Stimulated activated CD4-positive, alpha-beta T cell treated with anti-CD3 and anti-CD28 coated beads, TNF-alpha, amount 100 ng/mL, for 4 hours (primary cell): ENCODE measurements around the gene TPTE.
"Not testable (repeated sequence)": the region's sequence is repeated elsewhere in the genome, so short reads cannot be mapped to it uniquely, and the experiment has no call there.

ENCODE experiments used
- DNase-seq, 3 experiments: peaks; one replicate each; pipeline ENCODE4 v3.0.0-alpha.2; 2020; ENCODE audit warnings: low read depth in 3 of 3

Gene TPTE

GRCh38 chr21:10616535-10616934 lies 95.2 kb downstream of the TPTE start:
- DNase-seq, result no peak

GRCh38 chr21:10617133-10617752 lies 95.9 kb downstream of the TPTE start:
- DNase-seq, result not testable (repeated sequence)

- no peak for DNase-seq
Measured at GRCh38 chr21:10627316-10627863, 106.0 kb downstream of the TPTE start.

GRCh38 chr21:10629239-10629638 lies 107.9 kb downstream of the TPTE start:
- DNase-seq, result not testable (repeated sequence)

GRCh38 chr21:10630829-10631228 lies 109.4 kb downstream of the TPTE start:
- not testable (repeated sequence) for DNase-seq

- not testable (repeated sequence) for DNase-seq
Measured at GRCh38 chr21:10631316-10631715, 109.9 kb downstream of the TPTE start.

- DNase-seq, result not testable (repeated sequence)
Measured at GRCh38 chr21:10638144-10638543, 116.8 kb downstream of the TPTE start.

GRCh38 chr21:10639123-10639522 lies 117.7 kb downstream of the TPTE start:
- DNase-seq, result no peak

- DNase-seq, result not testable (repeated sequence)
Measured at GRCh38 chr21:10639746-10640145, 118.4 kb downstream of the TPTE start.

- DNase-seq, result no peak
Measured at GRCh38 chr21:10640446-10640845, 119.1 kb downstream of the TPTE start.

GRCh38 chr21:10641107-10641506 lies 119.7 kb downstream of the TPTE start:
- no peak for DNase-seq

- not testable (repeated sequence) for DNase-seq
Measured at GRCh38 chr21:10645667-10646066, 124.3 kb downstream of the TPTE start.

GRCh38 chr21:10649350-10650149 lies 128.2 kb downstream of the TPTE start:
- DNase-seq, result not testable (repeated sequence)

- not testable (repeated sequence) for DNase-seq
Measured at GRCh38 chr21:10650297-10650696, 128.9 kb downstream of the TPTE start.
